Right lobe of liver (tissue), 6 donors: ENCODE measurements around the gene KIR2DL4. TPM values are rescaled to one million over a fixed set of nuclear protein-coding genes. Genes with fewer than 3 reads are reported as not detected.
"Not testable (repeated sequence)": the region's sequence is repeated elsewhere in the genome, so short reads cannot be mapped to it uniquely, and the experiment has no call there.

Experiments
- ATAC-seq, 4 donors: fragments of 200-7000 bp; cut with Tn5 transposase; one replicate each; pipeline ENCODE4 v1.9.1; 2020; ENCODE audit warnings: mild to moderate bottlenecking in 4 of 4, moderate library complexity in 4 of 4
- DNase-seq, 3 donors: peaks; one replicate each; pipeline ENCODE4 v3.0.0-alpha.2; 2020
- H3K27ac ChIP-seq, 3 donors: fragments of 200-600 bp; one replicate each; pipeline ENCODE4 v1.8.0; 2022
- H3K27me3 ChIP-seq, 2 donors: fragments of 200-600 bp; one replicate each; pipeline ENCODE4 v1.8.0; 2022
- H3K36me3 ChIP-seq, 4 donors: fragments of 200-600 bp; sonication (generic) in 1 of 4; one replicate each; pipeline versions ENCODE4 v1.5.1 to v1.8.0; 2017 to 2022; ENCODE audit warnings: control low read depth in 1 of 4
- H3K4me1 ChIP-seq, 4 donors: fragments of 200-600 bp; sonication (generic) in 1 of 4; one replicate each; pipeline versions ENCODE4 v1.5.1 to v1.8.0; 2017 to 2022; ENCODE audit warnings: control low read depth in 1 of 4
- H3K4me3 ChIP-seq, 3 donors: fragments of 200-600 bp; one replicate each; pipeline ENCODE4 v1.8.0; 2022
- H3K9me3 ChIP-seq, 4 donors: fragments of 200-600 bp; sonication (generic) in 1 of 4; one replicate each; pipeline versions ENCODE4 v1.5.1 to v1.8.0; 2017 to 2022; ENCODE audit warnings: control low read depth in 1 of 4
- CTCF ChIP-seq, 4 donors: fragments of 200-600 bp in 3 of 4; fragments of 450-650 bp in 1 of 4; IDR thresholded peaks; one replicate each; pipeline versions ENCODE4 v1.5.1 to v1.8.0; 2016 to 2022; ENCODE audit warnings: antibody characterized with exemption in 4 of 4, mild to moderate bottlenecking in 2 of 4
- POLR2A ChIP-seq: fragments of 450-650 bp; IDR thresholded peaks from one replicate; pipeline ENCODE4 v1.6.1; 2017; ENCODE audit warnings: antibody characterized with exemption, mild to moderate bottlenecking
- WGBS: methylation state at CpG from one replicate; pipeline ENCODE4 v1.1.6; 2018; ENCODE audit warnings: low coverage, low lambda C conversion rate; ENCODE audit not compliant: insufficient coverage; ENCODE audit errors: missing lambda C conversion rate; 5-methylcytosine and 5-hydroxymethylcytosine counted together
- intact Hi-C, 2 donors: fragments of 100-400 bp; cut with DNase I; formaldehyde crosslinking; loops; one replicate each; pipeline versions ENCODE4 v1.11.2 to v1.14.1; 2022
- total RNA-seq, 6 experiments: library from RNA; depleted of rRNA in 2 of 6; stranded (reverse); fragments of >200 nt in 2 of 6; fragmentation: NEBNext Ultra II Directional in 3 of 6; extraction: Animal tissue kit (Norgen Biotek cat#: 25700) in 3 of 6; gene quantifications; one replicate each; pipeline versions ENCODE4 v1.1.0 to v1.2.4, GENCODE V29; 2016 to 2023
- donor health status: DM: no; HTN: yes; CAD: no.
- donor health status: DM: no; HTN: no; CAD: no.
- donor health status: DM: no; HTN: no; CAD: no.
- donor health status: DM: no; HTN: yes; CAD: no.
- donor health status: DM: no; HTN: yes; CAD: no.

Gene KIR2DL4
- total RNA-seq, 6 experiments from 2014 or later: 0.56 TPM; not detected in 5

- H3K27ac ChIP-seq, DNase-seq, ATAC-seq, H3K36me3 ChIP-seq, H3K27me3 ChIP-seq, H3K4me3 ChIP-seq, H3K9me3 ChIP-seq, intact Hi-C loops, H3K4me1 ChIP-seq: not testable (repeated sequence)
- WGBS: 92% methylated on average over 10 of the region's 14 CpGs
Observed at GRCh38 chr19:54832496-54832895, 29.1 kb downstream of the KIR2DL4 start, which contains the start of gene KIR2DS4. TSS of gene KIR2DS4 (plus strand) at chr19:54832676.

- H3K9me3 ChIP-seq, H3K4me3 ChIP-seq, H3K4me1 ChIP-seq, H3K27ac ChIP-seq, DNase-seq, H3K27me3 ChIP-seq, H3K36me3 ChIP-seq, intact Hi-C loops: not testable (repeated sequence)
- ATAC-seq: peak in 1 of 4 donors; percentile 27
- WGBS: 25% methylated on average over 2 of the region's 5 CpGs
Observed at GRCh38 chr19:54835126-54835525, 31.7 kb downstream of the KIR2DL4 start.

GRCh38 chr19:54837522-54837921 lies 34.1 kb downstream of the KIR2DL4 start:
- H3K9me3 ChIP-seq, DNase-seq, ATAC-seq, H3K36me3 ChIP-seq, H3K4me1 ChIP-seq, H3K4me3 ChIP-seq, H3K27ac ChIP-seq, H3K27me3 ChIP-seq, intact Hi-C loops: not testable (repeated sequence)
- 22% methylated on average over 1 of the region's 2 CpGs for WGBS

- H3K9me3 ChIP-seq, H3K27ac ChIP-seq, intact Hi-C loops, H3K4me3 ChIP-seq, ATAC-seq, H3K4me1 ChIP-seq, H3K36me3 ChIP-seq, H3K27me3 ChIP-seq, DNase-seq: not testable (repeated sequence)
- WGBS: 35% methylated on average over 4 of the region's 8 CpGs
Observed at GRCh38 chr19:54843171-54843570, 39.8 kb downstream of the KIR2DL4 start.

GRCh38 chr19:54850061-54850640 lies 46.7 kb downstream of the KIR2DL4 start, which contains the start of gene KIR3DL2:
TSS of gene KIR3DL2 (plus strand) at chr19:54850443. CDS start at chr19:54850476, 33 bp downstream.
- intact Hi-C loops, H3K4me3 ChIP-seq, H3K27ac ChIP-seq, H3K36me3 ChIP-seq, H3K9me3 ChIP-seq, H3K27me3 ChIP-seq, DNase-seq, ATAC-seq, H3K4me1 ChIP-seq: not testable (repeated sequence)
- WGBS: 76% methylated on average over 16 of the region's 16 CpGs

GRCh38 chr19:54850930-54851329 lies 47.5 kb downstream of the KIR2DL4 start:
- H3K4me3 ChIP-seq: no peak overlapping the region
- H3K27me3 ChIP-seq: no peaks in the 10 kb centered on the region
- H3K27ac ChIP-seq: no peak overlapping the region
- no peaks in the 10 kb centered on the region for H3K9me3 ChIP-seq
- no peaks in the 10 kb centered on the region for H3K36me3 ChIP-seq
- DNase-seq (no peak), ATAC-seq (peak in 1 of 4 donors; percentile 33)
- 40% methylated on average over 1 of the region's 2 CpGs for WGBS
- TF ChIP-seq POLR2A (no peak), CTCF (IDR thresholded peaks at IDR 0.05) (no peak)
- intact Hi-C loops: no loop called here
- no peaks in the 10 kb centered on the region for H3K4me1 ChIP-seq

- no peak for TF ChIP-seq CTCF (IDR thresholded peaks at IDR 0.05)
- no peak for TF ChIP-seq POLR2A
- intact Hi-C loops: no loop called here
- 45% methylated on average over 2 of the region's 7 CpGs for WGBS
Observed at GRCh38 chr19:54851353-54851752, 47.9 kb downstream of the KIR2DL4 start.

GRCh38 chr19:54855241-54855640 lies 51.8 kb downstream of the KIR2DL4 start:
- WGBS: 14% methylated on average over 1 of the region's 1 CpG
- H3K36me3 ChIP-seq, intact Hi-C loops, H3K27me3 ChIP-seq, ATAC-seq, H3K4me3 ChIP-seq, DNase-seq, H3K9me3 ChIP-seq, H3K4me1 ChIP-seq, H3K27ac ChIP-seq: not testable (repeated sequence)

More at GRCh38 chr19:54851353-54851752, 47.9 kb downstream of the KIR2DL4 start:
- Histone ChIP-seq H3K27ac (no peak overlapping the region), H3K4me1 (no peaks in the 10 kb centered on the region), H3K4me3 (no peak overlapping the region), H3K27me3 (no peaks in the 10 kb centered on the region), H3K9me3 (no peaks in the 10 kb centered on the region), H3K36me3 (no peaks in the 10 kb centered on the region)
- DNase-seq (no peak), ATAC-seq (no peak)

- DNase-seq, intact Hi-C loops, H3K36me3 ChIP-seq, H3K27me3 ChIP-seq, H3K4me3 ChIP-seq, H3K4me1 ChIP-seq, H3K27ac ChIP-seq, ATAC-seq, H3K9me3 ChIP-seq: not testable (repeated sequence)
- 48% methylated on average over 3 of the region's 3 CpGs for WGBS
Observed at GRCh38 chr19:54858476-54858875, 55.1 kb downstream of the KIR2DL4 start.

- H3K4me1 ChIP-seq, H3K27me3 ChIP-seq, H3K9me3 ChIP-seq, H3K4me3 ChIP-seq, intact Hi-C loops, H3K27ac ChIP-seq, DNase-seq, ATAC-seq, H3K36me3 ChIP-seq: not testable (repeated sequence)
- WGBS: 57% methylated on average over 4 of the region's 7 CpGs
Observed at GRCh38 chr19:54859421-54859820, 56.0 kb downstream of the KIR2DL4 start.
